Fibroblast of lung (primary cell): ENCODE measurements around the gene UXS1. TPM values are rescaled to one million over a fixed set of nuclear protein-coding genes. Genes with fewer than 3 reads are reported as not detected.
"Not testable (repeated sequence)": the region's sequence is repeated elsewhere in the genome, so short reads cannot be mapped to it uniquely, and the experiment has no call there.

ENCODE experiments used
- DNase-seq, 2 donors: peaks; one replicate each; pipeline versions ENCODE4 v3.0.0 to v3.0.0-alpha.2; 2010; ENCODE audit warnings: low read depth in 2 of 2
- H2AFZ ChIP-seq: 2 replicates; pipeline ENCODE4 v1.5.1; 2012; ENCODE audit warnings: low read length, control low read depth, inconsistent platforms
- H3K27ac ChIP-seq: 2 replicates; pipeline ENCODE4 v1.5.1; 2011; ENCODE audit warnings: low read length, control low read depth; ENCODE audit not compliant: insufficient read depth
- H3K27me3 ChIP-seq: 2 replicates; pipeline ENCODE4 v1.5.1; 2011; ENCODE audit warnings: mild to moderate bottlenecking, low read length; ENCODE audit not compliant: control insufficient read depth, insufficient read depth
- H3K36me3 ChIP-seq: 2 replicates; pipeline ENCODE4 v1.5.1; 2011; ENCODE audit warnings: low read length; ENCODE audit not compliant: control insufficient read depth, insufficient read depth
- H3K4me1 ChIP-seq: 2 replicates; pipeline ENCODE4 v1.5.1; 2011; ENCODE audit warnings: low read length; ENCODE audit not compliant: control insufficient read depth, insufficient read depth; ENCODE audit errors: extremely low read depth
- H3K4me2 ChIP-seq: 2 replicates; pipeline ENCODE4 v1.5.1; 2011; ENCODE audit warnings: low read length, control low read depth; ENCODE audit not compliant: insufficient read depth; ENCODE audit errors: extremely low read depth
- H3K4me3 ChIP-seq, 4 experiments: fragments of 200-600 bp in 1 of 4; sonication (generic) in 1 of 4; replicated peaks in 1 of 4; 2 replicates each; pipeline ENCODE4 v1.5.1; 2011 to 2016; ENCODE audit warnings: low read length in 4 of 4, low read depth in 3 of 4, mild to moderate bottlenecking in 3 of 4, control low read depth in 2 of 4, inconsistent platforms in 1 of 4, mixed read lengths in 1 of 4; ENCODE audit not compliant: insufficient read depth in 1 of 4; ENCODE audit errors: control extremely low read depth in 1 of 4
- H3K79me2 ChIP-seq: 2 replicates; pipeline ENCODE4 v1.5.1; 2012; ENCODE audit warnings: mild to moderate bottlenecking, low read length, inconsistent platforms; ENCODE audit not compliant: control insufficient read depth, insufficient read depth
- H3K9ac ChIP-seq: 2 replicates; pipeline ENCODE4 v1.5.1; 2011; ENCODE audit warnings: mild to moderate bottlenecking, low read length, control low read depth; ENCODE audit not compliant: insufficient read depth
- H3K9me3 ChIP-seq: 2 replicates; pipeline ENCODE4 v1.5.1; 2012; ENCODE audit warnings: low read depth, low read length; ENCODE audit not compliant: control insufficient read depth, insufficient read depth
- H4K20me1 ChIP-seq: 2 replicates; pipeline ENCODE4 v1.5.1; 2011; ENCODE audit warnings: low read length; ENCODE audit not compliant: control insufficient read depth, insufficient read depth; ENCODE audit errors: extremely low read depth
- EZH2 ChIP-seq: IDR thresholded peaks from 2 replicates; pipeline ENCODE4 v1.5.1; 2012; ENCODE audit warnings: low read length, control low read depth, mild to moderate bottlenecking; ENCODE audit errors: missing control alignments
- polyA plus RNA-seq, 2 donors: library from polyadenylated mRNA; depleted of rRNA in 1 of 2; stranded (reverse) in 1 of 2; unstranded in 1 of 2; fragments of >200 nt; gene quantifications; 2 replicates each; pipeline ENCODE4 v1.2.1, GENCODE V29; 2011 to 2012; ENCODE audit warnings: missing spikeins in 1 of 2
- total RNA-seq: library from RNA; depleted of rRNA; stranded (reverse); fragments of >200 nt; gene quantifications from 2 replicates; pipeline ENCODE4 v1.2.1, GENCODE V29; 2014
- TF ChIP-seq, protein P1 (sequence below), 2 donors: IDR thresholded peaks in 1 of 2; conservative IDR thresholded peaks in 1 of 2; 1 replicate in 1 of 2; 2 replicates in 1 of 2; pipeline ENCODE4 v1.5.1; 2011 to 2012; ENCODE audit warnings: low read length in 2 of 2, control low read depth in 1 of 2, inconsistent platforms in 1 of 2, low read depth in 1 of 2, mild to moderate bottlenecking in 1 of 2

Gene UXS1
- total and polyA plus RNA-seq, 2 donors (not counting 1 experiment from before 2014, with no cell fraction given) = 23.1 to 59.8 TPM

DNA sequence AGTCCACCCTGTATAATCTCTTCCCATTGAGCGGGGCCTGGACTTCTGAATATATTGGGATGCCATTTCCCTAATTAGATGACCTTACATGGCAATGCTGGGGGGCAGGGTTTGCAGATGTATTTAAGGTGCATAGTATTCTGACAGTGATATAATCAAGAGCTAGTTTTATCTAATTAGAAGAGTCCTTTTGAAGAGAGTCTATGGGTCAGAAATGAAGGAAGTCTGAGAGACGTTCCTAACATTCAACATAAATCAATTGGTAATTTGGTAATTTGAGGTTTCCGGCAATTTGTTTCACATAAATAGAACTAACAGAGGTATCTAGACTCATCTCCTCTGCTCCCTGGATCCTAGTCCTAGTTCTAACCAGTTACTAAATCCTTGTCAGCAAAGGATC lies 25.7 kb upstream of the UXS1 start:
- Histone ChIP-seq H3K4me1 (no peaks in the 10 kb centered on the region), H2AFZ (no peak overlapping the region), H4K20me1 (no peaks in the 10 kb centered on the region), H3K27ac (no peak overlapping the region), H3K36me3 (no peaks in the 10 kb centered on the region), H3K4me3 (no peak overlapping the region), H3K79me2 (no peaks in the 10 kb centered on the region), H3K4me2 (no peak overlapping the region), H3K27me3 (no peaks in the 10 kb centered on the region), H3K9me3 (no peaks in the 10 kb centered on the region), H3K9ac (no peak overlapping the region)
- TF ChIP-seq, protein P1, sequence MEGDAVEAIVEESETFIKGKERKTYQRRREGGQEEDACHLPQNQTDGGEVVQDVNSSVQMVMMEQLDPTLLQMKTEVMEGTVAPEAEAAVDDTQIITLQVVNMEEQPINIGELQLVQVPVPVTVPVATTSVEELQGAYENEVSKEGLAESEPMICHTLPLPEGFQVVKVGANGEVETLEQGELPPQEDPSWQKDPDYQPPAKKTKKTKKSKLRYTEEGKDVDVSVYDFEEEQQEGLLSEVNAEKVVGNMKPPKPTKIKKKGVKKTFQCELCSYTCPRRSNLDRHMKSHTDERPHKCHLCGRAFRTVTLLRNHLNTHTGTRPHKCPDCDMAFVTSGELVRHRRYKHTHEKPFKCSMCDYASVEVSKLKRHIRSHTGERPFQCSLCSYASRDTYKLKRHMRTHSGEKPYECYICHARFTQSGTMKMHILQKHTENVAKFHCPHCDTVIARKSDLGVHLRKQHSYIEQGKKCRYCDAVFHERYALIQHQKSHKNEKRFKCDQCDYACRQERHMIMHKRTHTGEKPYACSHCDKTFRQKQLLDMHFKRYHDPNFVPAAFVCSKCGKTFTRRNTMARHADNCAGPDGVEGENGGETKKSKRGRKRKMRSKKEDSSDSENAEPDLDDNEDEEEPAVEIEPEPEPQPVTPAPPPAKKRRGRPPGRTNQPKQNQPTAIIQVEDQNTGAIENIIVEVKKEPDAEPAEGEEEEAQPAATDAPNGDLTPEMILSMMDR (conservative IDR thresholded peaks at IDR 0.05 in 1 of 2, IDR thresholded peaks at IDR 0.05 in 1 of 2; ENCODE audit: low read depth in 1 of 2, low read length in 2 of 2) = no peak
- TF ChIP-seq EZH2 = no peak
- DNase-seq = no peak

DNA sequence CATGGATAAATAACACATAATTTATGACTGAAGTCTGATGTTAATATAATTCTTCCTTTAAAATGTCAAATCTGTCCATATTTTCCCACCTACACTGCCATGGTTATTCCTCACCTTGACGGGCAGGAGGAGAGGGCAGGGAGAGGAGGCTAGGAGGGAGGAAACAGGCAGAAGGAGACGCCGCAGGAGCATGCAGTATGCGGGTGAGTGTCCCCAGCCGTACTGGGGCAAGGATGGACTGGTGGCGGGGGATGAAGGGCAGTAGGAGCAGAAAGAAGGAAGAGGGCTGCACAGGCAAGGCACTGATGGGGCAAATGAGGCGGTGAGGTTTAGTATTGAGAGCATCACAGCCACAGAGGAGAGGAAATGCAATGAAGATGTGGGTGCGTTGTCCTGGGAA lies 25.1 kb upstream of the UXS1 start:
- not testable (repeated sequence) for H3K79me2 ChIP-seq, H2AFZ ChIP-seq, H3K4me1 ChIP-seq, H3K36me3 ChIP-seq, H3K4me2 ChIP-seq, H3K9ac ChIP-seq, H4K20me1 ChIP-seq, H3K27me3 ChIP-seq, H3K27ac ChIP-seq, DNase-seq, H3K4me3 ChIP-seq, H3K9me3 ChIP-seq

DNA sequence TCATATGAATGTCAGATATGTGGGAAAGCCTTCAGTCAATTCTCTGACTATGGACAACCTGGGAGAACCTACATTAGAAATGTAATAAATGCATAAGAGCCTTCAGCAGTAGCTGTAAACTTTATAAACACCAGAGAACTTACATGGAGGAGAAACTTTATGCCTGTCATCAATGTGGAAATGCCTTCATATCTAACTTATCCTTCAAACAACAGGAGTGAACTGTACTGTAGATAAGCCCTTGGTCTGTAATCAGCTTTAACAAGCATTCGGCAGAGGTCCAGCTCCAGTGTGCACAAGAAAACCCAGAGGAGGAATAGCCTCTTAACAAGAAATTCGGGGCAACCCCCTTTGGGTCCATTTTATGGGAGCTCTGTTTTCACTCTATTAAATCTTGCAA lies 14.8 kb upstream of the UXS1 start:
- Histone ChIP-seq H3K4me2 (no peak overlapping the region), H3K79me2 (no peaks in the 10 kb centered on the region), H3K9me3 (no peaks in the 10 kb centered on the region), H3K4me3 (no peak overlapping the region), H3K4me1 (no peaks in the 10 kb centered on the region), H3K27ac (no peak overlapping the region), H3K27me3 (no peaks in the 10 kb centered on the region), H2AFZ (no peak overlapping the region), H3K36me3 (no peaks in the 10 kb centered on the region), H3K9ac (no peak overlapping the region), H4K20me1 (no peaks in the 10 kb centered on the region)
- DNase-seq = no peak
- TF ChIP-seq, protein P1 (conservative IDR thresholded peaks at IDR 0.05 in 1 of 2, IDR thresholded peaks at IDR 0.05 in 1 of 2; ENCODE audit: low read depth in 1 of 2, low read length in 2 of 2) = no peak
- TF ChIP-seq EZH2 = no peak
